ENCODE measurements around the gene LCNL1. TPM values are rescaled to one million over a fixed set of nuclear protein-coding genes. Genes with fewer than 3 reads are reported as not detected.

Gene LCNL1
- not detected for total RNA-seq

GRCh38 chr9:136982232-136983051 is at the start of gene LCNL1:
Gene LCNL1, plus strand, starts transcription at chr9:136982993. Its CDS starts 594 bp downstream, at chr9:136983587.
- no peaks in the 10 kb centered on the region for H3K36me3 Mint-ChIP-seq (ENCODE audit: insufficient read depth)
- DNase-seq, result no peak
- no peak within 1 kb of the TSS for H3K4me3 Mint-ChIP-seq
- peaks cover 20% of the 10 kb centered on the region for H3K27me3 Mint-ChIP-seq (ENCODE audit: low read depth)
- H3K9me3 Mint-ChIP-seq, result no peaks in the 10 kb centered on the region
- no peak for ATAC-seq
- peaks cover 4% of the 10 kb centered on the region for H3K4me1 Mint-ChIP-seq (ENCODE audit: low read depth)

GRCh38 chr9:136934277-136934676 is 48.5 kb upstream of the LCNL1 start:
- ATAC-seq (no peak), DNase-seq (no peak)
- peaks cover 14% of the 10 kb centered on the region for H3K4me1 Mint-ChIP-seq (ENCODE audit: low read depth)
- no peaks in the 10 kb centered on the region for H3K9me3 Mint-ChIP-seq
- H3K27me3 Mint-ChIP-seq (ENCODE audit: low read depth), result no peaks in the 10 kb centered on the region
- H3K36me3 Mint-ChIP-seq (ENCODE audit: insufficient read depth), result peaks cover 15% of the 10 kb centered on the region
- H3K4me3 Mint-ChIP-seq, result no peak overlapping the region

GRCh38 chr9:136935651-136936050 is 47.1 kb upstream of the LCNL1 start:
- DNase-seq (no peak), ATAC-seq (no peak)
- Mint-ChIP-seq H3K4me3 (no peak overlapping the region), H3K4me1 (ENCODE audit: low read depth) (peaks cover 14% of the 10 kb centered on the region), H3K9me3 (no peaks in the 10 kb centered on the region), H3K27me3 (ENCODE audit: low read depth) (no peaks in the 10 kb centered on the region), H3K36me3 (ENCODE audit: insufficient read depth) (peaks cover 16% of the 10 kb centered on the region)

GRCh38 chr9:136936645-136937170 is 46.1 kb upstream of the LCNL1 start:
- no peaks in the 10 kb centered on the region for H3K27me3 Mint-ChIP-seq (ENCODE audit: low read depth)
- peaks cover 12% of the 10 kb centered on the region for H3K4me1 Mint-ChIP-seq (ENCODE audit: low read depth)
- peaks cover 20% of the 10 kb centered on the region for H3K36me3 Mint-ChIP-seq (ENCODE audit: insufficient read depth)
- DNase-seq (no peak), ATAC-seq (no peak)
- no peaks in the 10 kb centered on the region for H3K9me3 Mint-ChIP-seq
- H3K4me3 Mint-ChIP-seq, result no peak overlapping the region

- peaks cover 23% of the 10 kb centered on the region for H3K36me3 Mint-ChIP-seq (ENCODE audit: insufficient read depth)
- H3K9me3 Mint-ChIP-seq, result no peaks in the 10 kb centered on the region
- no peak for ATAC-seq
- peaks cover 8% of the 10 kb centered on the region for H3K4me1 Mint-ChIP-seq (ENCODE audit: low read depth)
- no peak overlapping the region for H3K4me3 Mint-ChIP-seq
- H3K27me3 Mint-ChIP-seq (ENCODE audit: low read depth), result no peaks in the 10 kb centered on the region
- DNase-seq, result no peak
Measured at GRCh38 chr9:136937186-136938001, 45.4 kb upstream of the LCNL1 start.

- no peak overlapping the region for H3K4me3 Mint-ChIP-seq
- ATAC-seq (no peak), DNase-seq (no peak)
- H3K27me3 Mint-ChIP-seq (ENCODE audit: low read depth), result no peaks in the 10 kb centered on the region
- H3K9me3 Mint-ChIP-seq, result no peaks in the 10 kb centered on the region
- peaks cover 23% of the 10 kb centered on the region for H3K36me3 Mint-ChIP-seq (ENCODE audit: insufficient read depth)
- peaks cover 2% of the 10 kb centered on the region for H3K4me1 Mint-ChIP-seq (ENCODE audit: low read depth)
Measured at GRCh38 chr9:136939431-136939995, 43.3 kb upstream of the LCNL1 start.

- no peaks in the 10 kb centered on the region for H3K27me3 Mint-ChIP-seq (ENCODE audit: low read depth)
- no peak overlapping the region for H3K4me3 Mint-ChIP-seq
- DNase-seq (no peak), ATAC-seq (no peak)
- peaks cover 23% of the 10 kb centered on the region for H3K36me3 Mint-ChIP-seq (ENCODE audit: insufficient read depth)
- H3K4me1 Mint-ChIP-seq (ENCODE audit: low read depth), result peaks cover 5% of the 10 kb centered on the region
- no peaks in the 10 kb centered on the region for H3K9me3 Mint-ChIP-seq
Measured at GRCh38 chr9:136939996-136940525, 42.7 kb upstream of the LCNL1 start.

- Mint-ChIP-seq H3K36me3 (ENCODE audit: insufficient read depth) (peaks cover 23% of the 10 kb centered on the region), H3K9me3 (no peaks in the 10 kb centered on the region), H3K4me1 (ENCODE audit: low read depth) (peaks cover 5% of the 10 kb centered on the region), H3K27me3 (ENCODE audit: low read depth) (no peaks in the 10 kb centered on the region), H3K4me3 (no peak overlapping the region)
- ATAC-seq, result no peak
- no peak for DNase-seq
Measured at GRCh38 chr9:136940526-136941230, 42.1 kb upstream of the LCNL1 start.

- Mint-ChIP-seq H3K9me3 (no peaks in the 10 kb centered on the region), H3K4me3 (no peak overlapping the region), H3K4me1 (ENCODE audit: low read depth) (peaks cover 5% of the 10 kb centered on the region), H3K36me3 (ENCODE audit: insufficient read depth) (peaks cover 23% of the 10 kb centered on the region), H3K27me3 (ENCODE audit: low read depth) (no peaks in the 10 kb centered on the region)
- ATAC-seq, result no peak
- no peak for DNase-seq
Measured at GRCh38 chr9:136941231-136942111, 41.3 kb upstream of the LCNL1 start.

GRCh38 chr9:136942112-136942880 is 40.5 kb upstream of the LCNL1 start:
- H3K36me3 Mint-ChIP-seq (ENCODE audit: insufficient read depth), result peaks cover 22% of the 10 kb centered on the region
- H3K9me3 Mint-ChIP-seq, result no peaks in the 10 kb centered on the region
- H3K4me1 Mint-ChIP-seq (ENCODE audit: low read depth), result peaks cover 5% of the 10 kb centered on the region
- no peaks in the 10 kb centered on the region for H3K27me3 Mint-ChIP-seq (ENCODE audit: low read depth)
- ATAC-seq, result no peak
- H3K4me3 Mint-ChIP-seq, result peak overlapping the region; percentile 77
- DNase-seq, result no peak

- Mint-ChIP-seq H3K9me3 (no peaks in the 10 kb centered on the region), H3K27me3 (ENCODE audit: low read depth) (no peaks in the 10 kb centered on the region), H3K4me1 (ENCODE audit: low read depth) (peaks cover 5% of the 10 kb centered on the region), H3K36me3 (ENCODE audit: insufficient read depth) (peaks cover 16% of the 10 kb centered on the region), H3K4me3 (peak overlapping the region; percentile 77)
- DNase-seq, result no peak
- no peak for ATAC-seq
Measured at GRCh38 chr9:136942881-136943230, 39.9 kb upstream of the LCNL1 start.

- H3K27me3 Mint-ChIP-seq (ENCODE audit: low read depth), result no peaks in the 10 kb centered on the region
Measured at GRCh38 chr9:136943291-136944211, 39.2 kb upstream of the LCNL1 start.

More at GRCh38 chr9:136943291-136944211, 39.2 kb upstream of the LCNL1 start:
- Mint-ChIP-seq H3K4me1 (ENCODE audit: low read depth) (peaks cover 7% of the 10 kb centered on the region), H3K36me3 (ENCODE audit: insufficient read depth) (peaks cover 15% of the 10 kb centered on the region), H3K4me3 (peak overlapping the region; percentile 80), H3K9me3 (no peaks in the 10 kb centered on the region)
- no peak for DNase-seq
- peak; percentile 29 to 41 for ATAC-seq

Measured in activated T-cell treated with anti-CD3 and anti-CD28 coated beads, Interleukin-2, amount 50 U/mL, for 4 hours (primary cell).